ENCODE measurements around the gene CAMTA1.

CAMTA1 gene

DNA sequence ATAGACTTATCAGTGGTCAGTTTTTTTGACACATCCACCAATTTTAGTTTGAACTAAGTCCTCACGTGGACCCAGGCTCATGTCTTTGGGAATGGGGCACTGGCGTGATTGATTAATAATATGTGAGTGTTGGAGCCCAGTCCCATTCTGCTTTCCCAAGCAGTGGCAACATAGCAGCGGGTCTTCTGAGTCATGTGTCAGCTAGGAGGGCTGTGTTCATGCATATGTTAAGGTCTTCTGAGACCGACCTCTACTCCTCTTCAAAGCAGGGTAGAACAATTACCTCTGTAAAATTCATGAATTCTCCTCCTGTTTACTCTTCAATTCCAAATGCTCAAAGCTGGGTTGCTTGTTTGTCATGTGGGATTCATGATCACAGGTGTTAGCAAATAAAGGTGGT, 291.3 kb downstream of the CAMTA1 start:
- H3K4me3 ChIP-seq (ENCODE audit: low read depth in 1 of 5, low read length in 5 of 5): no peak overlapping the region
- no peak overlapping the region for H3K9ac ChIP-seq (ENCODE audit: low read length in 5 of 5)
- peaks cover 0 to 11% (median 3%) of the 10 kb centered on the region in 5 donors for H3K27me3 ChIP-seq (ENCODE audit: control insufficient read depth in 5 of 5, insufficient read depth in 4 of 5, low read length in 5 of 5)
- no peaks in the 10 kb centered on the region for H3K4me1 ChIP-seq (ENCODE audit: control insufficient read depth in 5 of 5, insufficient read depth in 5 of 5, low read length in 5 of 5)
- H3K27ac ChIP-seq (ENCODE audit: low read depth, low read length): no peak overlapping the region
- no peaks in the 10 kb centered on the region for H3K36me3 ChIP-seq (ENCODE audit: control insufficient read depth in 5 of 5, insufficient read depth in 5 of 5, low read length in 5 of 5)
- H3K9me3 ChIP-seq (ENCODE audit: control insufficient read depth in 5 of 5, low read length in 5 of 5): peaks cover 0 to 25% (median 2%) of the 10 kb centered on the region in 5 donors

GRCh38 chr1:7077136-7077535, 291.9 kb downstream of the CAMTA1 start:
- peaks cover 0 to 25% (median 2%) of the 10 kb centered on the region in 5 donors for H3K9me3 ChIP-seq (ENCODE audit: control insufficient read depth in 5 of 5, low read length in 5 of 5)
- no peaks in the 10 kb centered on the region for H3K36me3 ChIP-seq (ENCODE audit: control insufficient read depth in 5 of 5, insufficient read depth in 5 of 5, low read length in 5 of 5)
- no peak overlapping the region for H3K4me3 ChIP-seq (ENCODE audit: low read depth in 1 of 5, low read length in 5 of 5)
- no peak overlapping the region for H3K27ac ChIP-seq (ENCODE audit: low read depth, low read length)
- H3K27me3 ChIP-seq (ENCODE audit: control insufficient read depth in 5 of 5, insufficient read depth in 4 of 5, low read length in 5 of 5): peaks cover 0 to 11% (median under 1%) of the 10 kb centered on the region in 5 donors
- H3K9ac ChIP-seq (ENCODE audit: low read length in 5 of 5): no peak overlapping the region
- H3K4me1 ChIP-seq (ENCODE audit: control insufficient read depth in 5 of 5, insufficient read depth in 5 of 5, low read length in 5 of 5): no peaks in the 10 kb centered on the region

- no peak overlapping the region for H3K27ac ChIP-seq (ENCODE audit: low read depth, low read length)
- no peaks in the 10 kb centered on the region for H3K36me3 ChIP-seq (ENCODE audit: control insufficient read depth in 5 of 5, insufficient read depth in 5 of 5, low read length in 5 of 5)
- H3K9ac ChIP-seq (ENCODE audit: low read length in 5 of 5): no peak overlapping the region
- H3K27me3 ChIP-seq (ENCODE audit: control insufficient read depth in 5 of 5, insufficient read depth in 4 of 5, low read length in 5 of 5): peaks cover 0 to 5% (median 1%) of the 10 kb centered on the region in 5 donors
- H3K4me3 ChIP-seq (ENCODE audit: low read depth in 1 of 5, low read length in 5 of 5): no peak overlapping the region
- no peaks in the 10 kb centered on the region for H3K4me1 ChIP-seq (ENCODE audit: control insufficient read depth in 5 of 5, insufficient read depth in 5 of 5, low read length in 5 of 5)
- H3K9me3 ChIP-seq (ENCODE audit: control insufficient read depth in 5 of 5, low read length in 5 of 5): peaks cover 0 to 25% (median 2%) of the 10 kb centered on the region in 5 donors
Measured at GRCh38 chr1:7077970-7078369, 292.7 kb downstream of the CAMTA1 start.

DNA sequence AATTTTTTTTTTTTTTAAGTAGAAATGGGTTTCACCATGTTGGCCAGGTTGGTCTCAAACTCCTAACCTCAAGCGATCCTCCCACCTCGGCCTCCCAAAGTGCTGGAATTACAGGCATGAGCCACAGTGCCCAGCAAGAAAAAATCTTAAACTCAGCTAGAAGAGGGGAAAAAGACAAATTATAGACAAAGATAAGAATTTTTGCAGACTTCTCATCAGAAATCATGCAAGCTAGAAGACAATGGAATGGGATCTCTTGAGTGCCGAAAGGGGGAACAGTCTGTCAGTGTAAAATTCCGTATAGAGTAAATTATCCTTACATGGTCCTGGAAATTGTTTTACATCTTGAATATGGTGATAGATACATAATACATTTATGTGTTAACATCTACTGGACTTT, 294.4 kb downstream of the CAMTA1 start:
- no peak overlapping the region for H3K4me3 ChIP-seq (ENCODE audit: low read depth in 1 of 5, low read length in 5 of 5)
- no peak overlapping the region for H3K27ac ChIP-seq (ENCODE audit: low read depth, low read length)
- H3K9ac ChIP-seq (ENCODE audit: low read length in 5 of 5): no peak overlapping the region
- no peaks in the 10 kb centered on the region for H3K36me3 ChIP-seq (ENCODE audit: control insufficient read depth in 5 of 5, insufficient read depth in 5 of 5, low read length in 5 of 5)
- peaks cover 0 to 10% (median 3%) of the 10 kb centered on the region in 5 donors for H3K27me3 ChIP-seq (ENCODE audit: control insufficient read depth in 5 of 5, insufficient read depth in 4 of 5, low read length in 5 of 5)
- no peaks in the 10 kb centered on the region for H3K4me1 ChIP-seq (ENCODE audit: control insufficient read depth in 5 of 5, insufficient read depth in 5 of 5, low read length in 5 of 5)
- peaks cover 0 to 25% (median 2%) of the 10 kb centered on the region in 5 donors for H3K9me3 ChIP-seq (ENCODE audit: control insufficient read depth in 5 of 5, low read length in 5 of 5)

GRCh38 chr1:7084232-7084894, 299.1 kb downstream of the CAMTA1 start:
- peaks cover 2 to 11% (median 10%) of the 10 kb centered on the region in 5 donors for H3K27me3 ChIP-seq (ENCODE audit: control insufficient read depth in 5 of 5, insufficient read depth in 4 of 5, low read length in 5 of 5)
- no peaks in the 10 kb centered on the region for H3K4me1 ChIP-seq (ENCODE audit: control insufficient read depth in 5 of 5, insufficient read depth in 5 of 5, low read length in 5 of 5)
- no peak overlapping the region for H3K4me3 ChIP-seq (ENCODE audit: low read depth in 1 of 5, low read length in 5 of 5)
- no peaks in the 10 kb centered on the region for H3K36me3 ChIP-seq (ENCODE audit: control insufficient read depth in 5 of 5, insufficient read depth in 5 of 5, low read length in 5 of 5)
- H3K27ac ChIP-seq (ENCODE audit: low read depth, low read length): no peak overlapping the region
- peaks cover 0 to 17% (median 2%) of the 10 kb centered on the region in 5 donors for H3K9me3 ChIP-seq (ENCODE audit: control insufficient read depth in 5 of 5, low read length in 5 of 5)
- no peak overlapping the region for H3K9ac ChIP-seq (ENCODE audit: low read length in 5 of 5)

- H3K36me3 ChIP-seq (ENCODE audit: control insufficient read depth in 5 of 5, insufficient read depth in 5 of 5, low read length in 5 of 5): no peaks in the 10 kb centered on the region
- H3K9ac ChIP-seq (ENCODE audit: low read length in 5 of 5): no peak overlapping the region
- H3K9me3 ChIP-seq (ENCODE audit: control insufficient read depth in 5 of 5, low read length in 5 of 5): peaks cover 0 to 9% (median 2%) of the 10 kb centered on the region in 5 donors
- no peak overlapping the region for H3K4me3 ChIP-seq (ENCODE audit: low read depth in 1 of 5, low read length in 5 of 5)
- no peak overlapping the region for H3K27ac ChIP-seq (ENCODE audit: low read depth, low read length)
- H3K4me1 ChIP-seq (ENCODE audit: control insufficient read depth in 5 of 5, insufficient read depth in 5 of 5, low read length in 5 of 5): no peaks in the 10 kb centered on the region
- H3K27me3 ChIP-seq (ENCODE audit: control insufficient read depth in 5 of 5, insufficient read depth in 4 of 5, low read length in 5 of 5): peaks cover 2 to 11% (median 10%) of the 10 kb centered on the region in 5 donors
Measured at GRCh38 chr1:7085521-7085920, 300.3 kb downstream of the CAMTA1 start.

DNA sequence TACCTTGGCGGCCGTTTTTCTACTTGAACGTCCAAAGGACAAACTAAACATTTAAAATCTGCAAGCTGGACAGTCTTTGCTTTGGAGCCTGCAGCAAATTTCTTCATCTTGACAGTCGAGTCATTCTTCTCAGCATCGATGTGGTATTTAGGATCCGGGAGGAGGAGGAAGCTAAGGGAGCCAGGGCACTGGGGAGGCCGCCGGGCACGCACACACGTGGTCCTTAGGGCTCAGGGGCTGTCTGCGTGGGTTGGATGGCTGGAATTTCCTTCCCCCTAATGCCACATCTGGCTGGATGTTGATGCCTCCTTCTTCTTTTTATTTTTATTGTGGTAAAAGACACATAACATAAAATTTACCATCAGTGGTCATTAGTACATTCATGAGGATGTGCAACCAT, 300.9 kb downstream of the CAMTA1 start:
- Histone ChIP-seq H3K36me3 (ENCODE audit: control insufficient read depth in 5 of 5, insufficient read depth in 5 of 5, low read length in 5 of 5) (no peaks in the 10 kb centered on the region), H3K4me3 (ENCODE audit: low read depth in 1 of 5, low read length in 5 of 5) (no peak overlapping the region), H3K4me1 (ENCODE audit: control insufficient read depth in 5 of 5, insufficient read depth in 5 of 5, low read length in 5 of 5) (no peaks in the 10 kb centered on the region), H3K27ac (ENCODE audit: low read depth, low read length) (no peak overlapping the region), H3K27me3 (ENCODE audit: control insufficient read depth in 5 of 5, insufficient read depth in 4 of 5, low read length in 5 of 5) (peaks cover 2 to 11% (median 10%) of the 10 kb centered on the region in 5 donors), H3K9ac (ENCODE audit: low read length in 5 of 5) (no peak overlapping the region), H3K9me3 (ENCODE audit: control insufficient read depth in 5 of 5, low read length in 5 of 5) (peaks cover 0 to 3% (median 0%) of the 10 kb centered on the region in 5 donors)

- no peak overlapping the region for H3K4me3 ChIP-seq (ENCODE audit: low read depth in 1 of 5, low read length in 5 of 5)
Measured at GRCh38 chr1:7087888-7088287, 302.6 kb downstream of the CAMTA1 start.

GRCh38 chr1:7089497-7089896, 304.2 kb downstream of the CAMTA1 start:
- no peaks in the 10 kb centered on the region for H3K9me3 ChIP-seq (ENCODE audit: control insufficient read depth in 5 of 5, low read length in 5 of 5)
- H3K36me3 ChIP-seq (ENCODE audit: control insufficient read depth in 5 of 5, insufficient read depth in 5 of 5, low read length in 5 of 5): no peaks in the 10 kb centered on the region
- no peak overlapping the region for H3K27ac ChIP-seq (ENCODE audit: low read depth, low read length)
- peaks cover under 1 to 11% (median 9%) of the 10 kb centered on the region in 5 donors for H3K27me3 ChIP-seq (ENCODE audit: control insufficient read depth in 5 of 5, insufficient read depth in 4 of 5, low read length in 5 of 5)
- no peaks in the 10 kb centered on the region for H3K4me1 ChIP-seq (ENCODE audit: control insufficient read depth in 5 of 5, insufficient read depth in 5 of 5, low read length in 5 of 5)
- H3K9ac ChIP-seq (ENCODE audit: low read length in 5 of 5): no peak overlapping the region
- H3K4me3 ChIP-seq (ENCODE audit: low read depth in 1 of 5, low read length in 5 of 5): no peak overlapping the region

More at GRCh38 chr1:7087888-7088287, 302.6 kb downstream of the CAMTA1 start:
- Histone ChIP-seq H3K36me3 (ENCODE audit: control insufficient read depth in 5 of 5, insufficient read depth in 5 of 5, low read length in 5 of 5) (no peaks in the 10 kb centered on the region), H3K27me3 (ENCODE audit: control insufficient read depth in 5 of 5, insufficient read depth in 4 of 5, low read length in 5 of 5) (peaks cover 2 to 15% (median 10%) of the 10 kb centered on the region in 5 donors), H3K9me3 (ENCODE audit: control insufficient read depth in 5 of 5, low read length in 5 of 5) (no peaks in the 10 kb centered on the region), H3K9ac (ENCODE audit: low read length in 5 of 5) (no peak overlapping the region), H3K27ac (ENCODE audit: low read depth, low read length) (no peak overlapping the region), H3K4me1 (ENCODE audit: control insufficient read depth in 5 of 5, insufficient read depth in 5 of 5, low read length in 5 of 5) (no peaks in the 10 kb centered on the region)

- no peak overlapping the region for H3K27ac ChIP-seq (ENCODE audit: low read depth, low read length)
- no peaks in the 10 kb centered on the region for H3K36me3 ChIP-seq (ENCODE audit: control insufficient read depth in 5 of 5, insufficient read depth in 5 of 5, low read length in 5 of 5)
- no peak overlapping the region for H3K4me3 ChIP-seq (ENCODE audit: low read depth in 1 of 5, low read length in 5 of 5)
- no peak overlapping the region for H3K9ac ChIP-seq (ENCODE audit: low read length in 5 of 5)
- H3K27me3 ChIP-seq (ENCODE audit: control insufficient read depth in 5 of 5, insufficient read depth in 4 of 5, low read length in 5 of 5): peaks cover 6 to 24% (median 16%) of the 10 kb centered on the region in 5 donors
- no peaks in the 10 kb centered on the region for H3K9me3 ChIP-seq (ENCODE audit: control insufficient read depth in 5 of 5, low read length in 5 of 5)
- H3K4me1 ChIP-seq (ENCODE audit: control insufficient read depth in 5 of 5, insufficient read depth in 5 of 5, low read length in 5 of 5): no peaks in the 10 kb centered on the region
Measured at GRCh38 chr1:7093297-7093696, 308.0 kb downstream of the CAMTA1 start.

All from subcutaneous abdominal adipose tissue (tissue), 5 donors.